ENCODE measurements around the gene DAB2IP.

The DAB2IP gene

GRCh38 chr9:121767171-121767769 lies 115.8 kb downstream of the DAB2IP start:
- no peak for DNase-seq

GRCh38 chr9:121768416-121769015 lies 117.1 kb downstream of the DAB2IP start:
- DNase-seq = no peak

GRCh38 chr9:121769939-121770338 lies 118.5 kb downstream of the DAB2IP start:
- DNase-seq = no peak

GRCh38 chr9:121770415-121771273 lies 119.2 kb downstream of the DAB2IP start:
- DNase-seq = no peak

GRCh38 chr9:121771418-121771817 lies 120.0 kb downstream of the DAB2IP start:
- no peak for DNase-seq

- DNase-seq = no peak
These were observed 120.6 kb downstream of the DAB2IP start for GRCh38 chr9:121771851-121772599.

GRCh38 chr9:121772600-121773285 lies 121.3 kb downstream of the DAB2IP start:
- DNase-seq = peak; percentile 26

GRCh38 chr9:121773286-121773953 lies 122.0 kb downstream of the DAB2IP start:
- DNase-seq = no peak

- no peak for DNase-seq
These were observed 122.7 kb downstream of the DAB2IP start for GRCh38 chr9:121773954-121774714.

GRCh38 chr9:121774715-121775613 lies 123.5 kb downstream of the DAB2IP start:
- DNase-seq = peak; percentile 73

- DNase-seq = no peak
These were observed 124.7 kb downstream of the DAB2IP start for GRCh38 chr9:121776001-121776738.

GRCh38 chr9:121776739-121777637 lies 125.6 kb downstream of the DAB2IP start:
- no peak for DNase-seq

GRCh38 chr9:121778252-121779225 lies 127.1 kb downstream of the DAB2IP start:
- no peak for DNase-seq

GRCh38 chr9:121779381-121780117 lies 128.1 kb downstream of the DAB2IP start:
- no peak for DNase-seq

- no peak for DNase-seq
These were observed 129.0 kb downstream of the DAB2IP start for GRCh38 chr9:121780177-121781040.

Data from NCI-H1694 (cell line).